Measurements from ENCODE around the gene DYDC1.

DNA sequence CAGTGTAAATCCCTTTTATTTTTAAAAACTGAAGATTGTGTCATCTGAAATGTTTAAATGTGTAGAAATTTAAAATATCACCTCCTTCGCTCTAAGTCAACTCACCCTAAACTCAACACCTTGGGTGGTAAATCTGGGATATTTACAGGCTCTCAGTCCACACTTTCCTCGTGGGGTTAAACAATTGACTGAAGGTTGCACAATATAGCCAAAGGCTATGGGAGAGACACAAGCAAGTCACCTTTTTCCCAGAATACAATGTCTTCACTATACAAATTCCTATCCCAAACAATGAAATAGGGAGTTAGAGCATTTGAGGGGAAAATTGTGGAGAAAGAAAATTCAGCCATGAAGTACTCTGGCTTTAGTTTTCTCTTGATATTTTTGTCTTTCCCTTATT, 34.4 kb downstream of the DYDC1 start:
- TF ChIP-seq, protein P1, sequence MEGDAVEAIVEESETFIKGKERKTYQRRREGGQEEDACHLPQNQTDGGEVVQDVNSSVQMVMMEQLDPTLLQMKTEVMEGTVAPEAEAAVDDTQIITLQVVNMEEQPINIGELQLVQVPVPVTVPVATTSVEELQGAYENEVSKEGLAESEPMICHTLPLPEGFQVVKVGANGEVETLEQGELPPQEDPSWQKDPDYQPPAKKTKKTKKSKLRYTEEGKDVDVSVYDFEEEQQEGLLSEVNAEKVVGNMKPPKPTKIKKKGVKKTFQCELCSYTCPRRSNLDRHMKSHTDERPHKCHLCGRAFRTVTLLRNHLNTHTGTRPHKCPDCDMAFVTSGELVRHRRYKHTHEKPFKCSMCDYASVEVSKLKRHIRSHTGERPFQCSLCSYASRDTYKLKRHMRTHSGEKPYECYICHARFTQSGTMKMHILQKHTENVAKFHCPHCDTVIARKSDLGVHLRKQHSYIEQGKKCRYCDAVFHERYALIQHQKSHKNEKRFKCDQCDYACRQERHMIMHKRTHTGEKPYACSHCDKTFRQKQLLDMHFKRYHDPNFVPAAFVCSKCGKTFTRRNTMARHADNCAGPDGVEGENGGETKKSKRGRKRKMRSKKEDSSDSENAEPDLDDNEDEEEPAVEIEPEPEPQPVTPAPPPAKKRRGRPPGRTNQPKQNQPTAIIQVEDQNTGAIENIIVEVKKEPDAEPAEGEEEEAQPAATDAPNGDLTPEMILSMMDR (IDR thresholded peaks at IDR 0.05; ENCODE audit: low read depth, low read length, poor library complexity, severe bottlenecking), result no peak
- no peak for TF ChIP-seq EZH2phosphoT487 (IDR thresholded peaks at IDR 0.05; ENCODE audit: borderline replicate concordance, low read length)
